ENCODE measurements around the gene AGAP1. TPM values are rescaled to one million over a fixed set of nuclear protein-coding genes. Genes with fewer than 3 reads are reported as not detected.

The AGAP1 gene
- polyA plus RNA-seq, 1 donor from 2014 or later, result 17.4 TPM

DNA sequence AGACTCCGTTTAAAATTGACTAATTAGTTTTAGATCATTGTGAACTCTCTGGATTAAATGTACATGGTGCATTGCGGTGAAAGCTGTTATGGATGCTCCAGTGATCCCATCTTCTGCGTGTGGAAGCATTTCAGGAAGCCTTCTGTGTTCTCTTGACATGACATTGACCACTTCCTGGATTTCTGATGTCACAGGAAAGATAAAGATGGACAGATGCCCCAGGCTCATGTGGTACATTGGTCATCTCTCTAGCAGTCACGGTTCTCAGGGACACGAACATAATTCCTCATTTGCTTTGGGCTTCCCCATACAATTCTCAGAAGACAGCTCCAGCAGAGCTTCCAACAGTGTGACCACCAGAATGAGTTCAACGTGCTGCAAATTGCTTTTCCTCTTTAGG lies 26.9 kb downstream of the AGAP1 start:
- H3K9me3 ChIP-seq (ENCODE audit: low read length), result no peaks in the 10 kb centered on the region
- H3K9ac ChIP-seq (ENCODE audit: low read length), result no peak overlapping the region
- TF ChIP-seq EP300 (conservative IDR thresholded peaks at IDR 0.05; ENCODE audit: poor library complexity, severe bottlenecking) (no peak), MXI1 (conservative IDR thresholded peaks at IDR 0.05; ENCODE audit: poor library complexity, severe bottlenecking) (no peak), TAF1 (IDR thresholded peaks at IDR 0.05; ENCODE audit: low read depth) (no peak)
- H3K4me2 ChIP-seq (ENCODE audit: low read length), result no peak overlapping the region
- H4K20me1 ChIP-seq (ENCODE audit: insufficient read depth), result no peaks in the 10 kb centered on the region
- no peaks in the 10 kb centered on the region for H3K27me3 ChIP-seq (ENCODE audit: insufficient read depth, low read depth, low read length)
- H2AFZ ChIP-seq (ENCODE audit: low read depth, low read length), result no peak overlapping the region
- H3F3A ChIP-seq (ENCODE audit: insufficient read depth, low read length, poor library complexity, severe bottlenecking), result no peaks in the 10 kb centered on the region
- no peak overlapping the region for H3K4me3 ChIP-seq (ENCODE audit: low read length)
- H3K27ac ChIP-seq (ENCODE audit: low read length), result no peak overlapping the region
- peaks cover 50% of the 10 kb centered on the region for H3K79me2 ChIP-seq (replicated peaks; ENCODE audit: insufficient read depth, low read length)
- no peaks in the 10 kb centered on the region for H3K9me2 ChIP-seq (ENCODE audit: insufficient read depth, low read length)
- H3K36me3 ChIP-seq (ENCODE audit: insufficient read depth, low read length), result no peaks in the 10 kb centered on the region

DNA sequence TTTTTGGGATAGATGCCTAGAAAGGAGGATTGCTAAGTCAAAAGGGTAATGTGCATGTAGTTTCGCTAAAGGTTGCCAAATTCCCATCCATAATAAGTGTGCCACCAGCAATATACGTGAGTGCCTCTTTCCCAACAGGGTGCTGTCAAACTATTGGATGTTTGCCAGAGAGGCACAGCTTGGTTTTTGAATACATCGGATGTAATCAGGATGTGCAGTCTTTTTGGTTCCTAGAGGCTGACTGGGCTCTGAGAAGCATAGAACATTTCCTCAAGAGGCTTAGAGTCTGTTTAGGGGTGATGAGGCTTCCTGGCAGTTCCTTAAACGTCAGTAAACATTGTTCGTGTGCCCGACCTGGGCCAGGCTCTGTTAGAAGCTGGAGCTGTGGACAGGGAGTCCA lies 28.0 kb downstream of the AGAP1 start:
- Histone ChIP-seq H3K79me2 (replicated peaks; ENCODE audit: insufficient read depth, low read length) (peaks cover 50% of the 10 kb centered on the region), H3K9me2 (ENCODE audit: insufficient read depth, low read length) (no peaks in the 10 kb centered on the region), H3K27ac (ENCODE audit: low read length) (no peak overlapping the region), H3K36me3 (ENCODE audit: insufficient read depth, low read length) (no peaks in the 10 kb centered on the region), H3K4me3 (ENCODE audit: low read length) (no peak overlapping the region), H3K9ac (ENCODE audit: low read length) (no peak overlapping the region), H4K20me1 (ENCODE audit: insufficient read depth) (no peaks in the 10 kb centered on the region), H3K9me3 (ENCODE audit: low read length) (no peaks in the 10 kb centered on the region), H3K27me3 (ENCODE audit: insufficient read depth, low read depth, low read length) (no peaks in the 10 kb centered on the region), H3K4me2 (ENCODE audit: low read length) (no peak overlapping the region), H2AFZ (ENCODE audit: low read depth, low read length) (no peak overlapping the region), H3F3A (ENCODE audit: insufficient read depth, low read length, poor library complexity, severe bottlenecking) (no peaks in the 10 kb centered on the region)
- no peak for TF ChIP-seq SMC3 (conservative IDR thresholded peaks at IDR 0.05; ENCODE audit: poor library complexity)
- no peak for TF ChIP-seq TAF1 (IDR thresholded peaks at IDR 0.05; ENCODE audit: low read depth)
- TF ChIP-seq MXI1 (conservative IDR thresholded peaks at IDR 0.05; ENCODE audit: poor library complexity, severe bottlenecking), result no peak
- TF ChIP-seq, protein P1, sequence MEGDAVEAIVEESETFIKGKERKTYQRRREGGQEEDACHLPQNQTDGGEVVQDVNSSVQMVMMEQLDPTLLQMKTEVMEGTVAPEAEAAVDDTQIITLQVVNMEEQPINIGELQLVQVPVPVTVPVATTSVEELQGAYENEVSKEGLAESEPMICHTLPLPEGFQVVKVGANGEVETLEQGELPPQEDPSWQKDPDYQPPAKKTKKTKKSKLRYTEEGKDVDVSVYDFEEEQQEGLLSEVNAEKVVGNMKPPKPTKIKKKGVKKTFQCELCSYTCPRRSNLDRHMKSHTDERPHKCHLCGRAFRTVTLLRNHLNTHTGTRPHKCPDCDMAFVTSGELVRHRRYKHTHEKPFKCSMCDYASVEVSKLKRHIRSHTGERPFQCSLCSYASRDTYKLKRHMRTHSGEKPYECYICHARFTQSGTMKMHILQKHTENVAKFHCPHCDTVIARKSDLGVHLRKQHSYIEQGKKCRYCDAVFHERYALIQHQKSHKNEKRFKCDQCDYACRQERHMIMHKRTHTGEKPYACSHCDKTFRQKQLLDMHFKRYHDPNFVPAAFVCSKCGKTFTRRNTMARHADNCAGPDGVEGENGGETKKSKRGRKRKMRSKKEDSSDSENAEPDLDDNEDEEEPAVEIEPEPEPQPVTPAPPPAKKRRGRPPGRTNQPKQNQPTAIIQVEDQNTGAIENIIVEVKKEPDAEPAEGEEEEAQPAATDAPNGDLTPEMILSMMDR (IDR thresholded peaks at IDR 0.05; ENCODE audit: poor library complexity, severe bottlenecking), result no peak
- TF ChIP-seq POLR2AphosphoS5 (IDR thresholded peaks at IDR 0.05), result no peak
- TF ChIP-seq, protein P2, sequence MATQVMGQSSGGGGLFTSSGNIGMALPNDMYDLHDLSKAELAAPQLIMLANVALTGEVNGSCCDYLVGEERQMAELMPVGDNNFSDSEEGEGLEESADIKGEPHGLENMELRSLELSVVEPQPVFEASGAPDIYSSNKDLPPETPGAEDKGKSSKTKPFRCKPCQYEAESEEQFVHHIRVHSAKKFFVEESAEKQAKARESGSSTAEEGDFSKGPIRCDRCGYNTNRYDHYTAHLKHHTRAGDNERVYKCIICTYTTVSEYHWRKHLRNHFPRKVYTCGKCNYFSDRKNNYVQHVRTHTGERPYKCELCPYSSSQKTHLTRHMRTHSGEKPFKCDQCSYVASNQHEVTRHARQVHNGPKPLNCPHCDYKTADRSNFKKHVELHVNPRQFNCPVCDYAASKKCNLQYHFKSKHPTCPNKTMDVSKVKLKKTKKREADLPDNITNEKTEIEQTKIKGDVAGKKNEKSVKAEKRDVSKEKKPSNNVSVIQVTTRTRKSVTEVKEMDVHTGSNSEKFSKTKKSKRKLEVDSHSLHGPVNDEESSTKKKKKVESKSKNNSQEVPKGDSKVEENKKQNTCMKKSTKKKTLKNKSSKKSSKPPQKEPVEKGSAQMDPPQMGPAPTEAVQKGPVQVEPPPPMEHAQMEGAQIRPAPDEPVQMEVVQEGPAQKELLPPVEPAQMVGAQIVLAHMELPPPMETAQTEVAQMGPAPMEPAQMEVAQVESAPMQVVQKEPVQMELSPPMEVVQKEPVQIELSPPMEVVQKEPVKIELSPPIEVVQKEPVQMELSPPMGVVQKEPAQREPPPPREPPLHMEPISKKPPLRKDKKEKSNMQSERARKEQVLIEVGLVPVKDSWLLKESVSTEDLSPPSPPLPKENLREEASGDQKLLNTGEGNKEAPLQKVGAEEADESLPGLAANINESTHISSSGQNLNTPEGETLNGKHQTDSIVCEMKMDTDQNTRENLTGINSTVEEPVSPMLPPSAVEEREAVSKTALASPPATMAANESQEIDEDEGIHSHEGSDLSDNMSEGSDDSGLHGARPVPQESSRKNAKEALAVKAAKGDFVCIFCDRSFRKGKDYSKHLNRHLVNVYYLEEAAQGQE (IDR thresholded peaks at IDR 0.05; ENCODE audit: borderline replicate concordance), result no peak
- no peak for TF ChIP-seq EZH2 (IDR thresholded peaks at IDR 0.05; ENCODE audit: borderline replicate concordance, insufficient read depth, low read length, poor library complexity, severe bottlenecking)

DNA sequence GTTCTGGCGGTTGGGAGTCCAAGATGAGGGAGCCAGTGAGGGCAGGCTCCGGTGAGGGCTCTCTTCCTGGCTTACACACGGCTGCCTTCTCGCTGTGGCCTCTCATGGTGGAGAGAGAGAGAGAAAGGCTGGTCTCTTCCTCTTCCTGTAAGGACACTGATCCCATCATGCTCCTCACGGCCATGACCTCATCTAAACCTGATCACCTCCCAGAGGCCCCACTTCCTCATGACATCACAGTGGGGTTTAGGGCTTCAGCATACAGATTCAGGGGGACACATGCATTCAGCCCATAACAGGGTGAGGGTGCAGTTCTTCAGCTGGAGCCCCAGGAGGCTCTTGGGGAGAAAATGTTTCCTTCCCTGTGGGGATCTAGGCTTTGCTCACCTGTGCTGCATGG lies 29.2 kb downstream of the AGAP1 start:
- no peaks in the 10 kb centered on the region for H4K20me1 ChIP-seq (ENCODE audit: insufficient read depth)
- H3K9me3 ChIP-seq (ENCODE audit: low read length), result no peaks in the 10 kb centered on the region

More for the DNA sequence above, 29.2 kb downstream of the AGAP1 start:
- Histone ChIP-seq H3K79me2 (replicated peaks; ENCODE audit: insufficient read depth, low read length) (peaks cover 48% of the 10 kb centered on the region), H3K9me2 (ENCODE audit: insufficient read depth, low read length) (no peaks in the 10 kb centered on the region), H3K4me3 (ENCODE audit: low read length) (no peak overlapping the region), H3K27me3 (ENCODE audit: insufficient read depth, low read depth, low read length) (no peaks in the 10 kb centered on the region), H3K4me2 (ENCODE audit: low read length) (no peak overlapping the region), H3F3A (ENCODE audit: insufficient read depth, low read length, poor library complexity, severe bottlenecking) (no peaks in the 10 kb centered on the region), H2AFZ (ENCODE audit: low read depth, low read length) (no peak overlapping the region), H3K9ac (ENCODE audit: low read length) (no peak overlapping the region), H3K27ac (ENCODE audit: low read length) (no peak overlapping the region), H3K36me3 (ENCODE audit: insufficient read depth, low read length) (no peaks in the 10 kb centered on the region)
- TF ChIP-seq RAD21 (conservative IDR thresholded peaks at IDR 0.05) (no peak), EZH2 (IDR thresholded peaks at IDR 0.05; ENCODE audit: borderline replicate concordance, insufficient read depth, low read length, poor library complexity, severe bottlenecking) (no peak), EP300 (conservative IDR thresholded peaks at IDR 0.05; ENCODE audit: poor library complexity, severe bottlenecking) (no peak), TAF1 (IDR thresholded peaks at IDR 0.05; ENCODE audit: low read depth) (no peak), POLR2AphosphoS5 (IDR thresholded peaks at IDR 0.05) (no peak), SMC3 (conservative IDR thresholded peaks at IDR 0.05; ENCODE audit: poor library complexity) (no peak), MXI1 (conservative IDR thresholded peaks at IDR 0.05; ENCODE audit: poor library complexity, severe bottlenecking) (no peak)
- TF ChIP-seq, protein P1 (IDR thresholded peaks at IDR 0.05; ENCODE audit: poor library complexity, severe bottlenecking), result no peak
- TF ChIP-seq, protein P2 (IDR thresholded peaks at IDR 0.05; ENCODE audit: borderline replicate concordance), result no peak

Data from neural cell (in vitro differentiated cells).